ENCODE measurements around the gene SLC41A3. TPM values are rescaled to one million over a fixed set of nuclear protein-coding genes. Genes with fewer than 3 reads are reported as not detected.

The SLC41A3 gene
- total and polyA plus RNA-seq, 10 of the 15 experiments (the other 5 are each of a cell fraction or from before 2014, with no cell fraction given) = 8.3 to 29.5 (median 16.7) TPM

DNA sequence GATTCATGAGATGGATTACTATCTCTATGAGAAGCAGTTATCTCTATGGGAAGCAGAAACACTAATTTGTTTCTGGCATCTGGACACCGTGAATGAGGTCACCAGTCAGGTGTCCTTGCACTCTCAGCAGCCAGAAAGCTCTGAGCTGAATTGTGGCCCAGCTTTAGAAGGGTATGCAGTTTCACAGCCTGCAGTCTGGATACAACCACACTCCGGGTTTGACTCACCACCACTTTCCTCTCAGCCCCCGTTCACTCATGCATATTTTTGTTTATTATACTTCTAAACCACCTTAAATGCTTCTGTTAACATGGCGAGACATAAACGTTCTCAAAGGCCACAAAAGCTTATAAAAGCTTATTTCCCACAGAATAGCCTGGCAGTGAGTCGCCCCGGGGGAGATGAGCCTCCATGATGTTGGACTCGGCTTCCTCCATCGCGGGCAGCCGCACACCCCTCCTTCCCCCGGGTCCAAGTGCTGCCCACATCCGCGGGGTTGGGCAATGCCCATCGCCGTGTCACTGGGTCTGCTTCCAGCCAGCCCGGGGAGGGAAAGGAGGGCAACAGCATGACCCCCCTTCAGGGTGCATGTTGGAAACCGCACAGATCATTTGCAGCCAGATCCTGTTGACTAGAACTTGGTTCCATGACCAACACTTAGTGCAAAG lies 16.8 kb upstream of the SLC41A3 start (continued):
- TF ChIP-seq EED (IDR thresholded peaks at IDR 0.05; ENCODE audit: low read depth) = no peak
- peak; percentile 91 for TF ChIP-seq IRF4 (IDR thresholded peaks at IDR 0.05; ENCODE audit: low read depth, low read length)
- TF ChIP-seq HDGF (IDR thresholded peaks at IDR 0.05) = no peak
- TF ChIP-seq, protein P1, sequence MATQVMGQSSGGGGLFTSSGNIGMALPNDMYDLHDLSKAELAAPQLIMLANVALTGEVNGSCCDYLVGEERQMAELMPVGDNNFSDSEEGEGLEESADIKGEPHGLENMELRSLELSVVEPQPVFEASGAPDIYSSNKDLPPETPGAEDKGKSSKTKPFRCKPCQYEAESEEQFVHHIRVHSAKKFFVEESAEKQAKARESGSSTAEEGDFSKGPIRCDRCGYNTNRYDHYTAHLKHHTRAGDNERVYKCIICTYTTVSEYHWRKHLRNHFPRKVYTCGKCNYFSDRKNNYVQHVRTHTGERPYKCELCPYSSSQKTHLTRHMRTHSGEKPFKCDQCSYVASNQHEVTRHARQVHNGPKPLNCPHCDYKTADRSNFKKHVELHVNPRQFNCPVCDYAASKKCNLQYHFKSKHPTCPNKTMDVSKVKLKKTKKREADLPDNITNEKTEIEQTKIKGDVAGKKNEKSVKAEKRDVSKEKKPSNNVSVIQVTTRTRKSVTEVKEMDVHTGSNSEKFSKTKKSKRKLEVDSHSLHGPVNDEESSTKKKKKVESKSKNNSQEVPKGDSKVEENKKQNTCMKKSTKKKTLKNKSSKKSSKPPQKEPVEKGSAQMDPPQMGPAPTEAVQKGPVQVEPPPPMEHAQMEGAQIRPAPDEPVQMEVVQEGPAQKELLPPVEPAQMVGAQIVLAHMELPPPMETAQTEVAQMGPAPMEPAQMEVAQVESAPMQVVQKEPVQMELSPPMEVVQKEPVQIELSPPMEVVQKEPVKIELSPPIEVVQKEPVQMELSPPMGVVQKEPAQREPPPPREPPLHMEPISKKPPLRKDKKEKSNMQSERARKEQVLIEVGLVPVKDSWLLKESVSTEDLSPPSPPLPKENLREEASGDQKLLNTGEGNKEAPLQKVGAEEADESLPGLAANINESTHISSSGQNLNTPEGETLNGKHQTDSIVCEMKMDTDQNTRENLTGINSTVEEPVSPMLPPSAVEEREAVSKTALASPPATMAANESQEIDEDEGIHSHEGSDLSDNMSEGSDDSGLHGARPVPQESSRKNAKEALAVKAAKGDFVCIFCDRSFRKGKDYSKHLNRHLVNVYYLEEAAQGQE (IDR thresholded peaks at IDR 0.05; ENCODE audit: low read depth, low read length) = no peak
- TF ChIP-seq, protein P2, sequence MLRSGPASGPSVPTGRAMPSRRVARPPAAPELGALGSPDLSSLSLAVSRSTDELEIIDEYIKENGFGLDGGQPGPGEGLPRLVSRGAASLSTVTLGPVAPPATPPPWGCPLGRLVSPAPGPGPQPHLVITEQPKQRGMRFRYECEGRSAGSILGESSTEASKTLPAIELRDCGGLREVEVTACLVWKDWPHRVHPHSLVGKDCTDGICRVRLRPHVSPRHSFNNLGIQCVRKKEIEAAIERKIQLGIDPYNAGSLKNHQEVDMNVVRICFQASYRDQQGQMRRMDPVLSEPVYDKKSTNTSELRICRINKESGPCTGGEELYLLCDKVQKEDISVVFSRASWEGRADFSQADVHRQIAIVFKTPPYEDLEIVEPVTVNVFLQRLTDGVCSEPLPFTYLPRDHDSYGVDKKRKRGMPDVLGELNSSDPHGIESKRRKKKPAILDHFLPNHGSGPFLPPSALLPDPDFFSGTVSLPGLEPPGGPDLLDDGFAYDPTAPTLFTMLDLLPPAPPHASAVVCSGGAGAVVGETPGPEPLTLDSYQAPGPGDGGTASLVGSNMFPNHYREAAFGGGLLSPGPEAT (IDR thresholded peaks at IDR 0.05; ENCODE audit: low read depth) = no peak
- TF ChIP-seq SMARCA5 (IDR thresholded peaks at IDR 0.05) = no peak
- TF ChIP-seq, protein P3, sequence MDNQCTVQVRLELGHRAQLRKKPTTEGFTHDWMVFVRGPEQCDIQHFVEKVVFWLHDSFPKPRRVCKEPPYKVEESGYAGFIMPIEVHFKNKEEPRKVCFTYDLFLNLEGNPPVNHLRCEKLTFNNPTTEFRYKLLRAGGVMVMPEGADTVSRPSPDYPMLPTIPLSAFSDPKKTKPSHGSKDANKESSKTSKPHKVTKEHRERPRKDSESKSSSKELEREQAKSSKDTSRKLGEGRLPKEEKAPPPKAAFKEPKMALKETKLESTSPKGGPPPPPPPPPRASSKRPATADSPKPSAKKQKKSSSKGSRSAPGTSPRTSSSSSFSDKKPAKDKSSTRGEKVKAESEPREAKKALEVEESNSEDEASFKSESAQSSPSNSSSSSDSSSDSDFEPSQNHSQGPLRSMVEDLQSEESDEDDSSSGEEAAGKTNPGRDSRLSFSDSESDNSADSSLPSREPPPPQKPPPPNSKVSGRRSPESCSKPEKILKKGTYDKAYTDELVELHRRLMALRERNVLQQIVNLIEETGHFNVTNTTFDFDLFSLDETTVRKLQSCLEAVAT (IDR thresholded peaks at IDR 0.05) = no peak
- TF ChIP-seq SUZ12 (IDR thresholded peaks at IDR 0.05; ENCODE audit: unreplicated experiment) = no peak
- no peak for TF ChIP-seq STAT1 (conservative IDR thresholded peaks at IDR 0.05)
- no peak for TF ChIP-seq ETV6 (conservative IDR thresholded peaks at IDR 0.05 in 1 of 2, IDR thresholded peaks at IDR 0.05 in 1 of 2; ENCODE audit: borderline replicate concordance in 1 of 2, low read depth in 1 of 2)
- no peak for TF ChIP-seq BHLHE40 (IDR thresholded peaks at IDR 0.05; ENCODE audit: borderline replicate concordance in 1 of 2, low read depth in 2 of 2, low read length in 1 of 2)
- TF ChIP-seq HDAC2 (IDR thresholded peaks at IDR 0.05) = no peak
- TF ChIP-seq DPF2 (IDR thresholded peaks at IDR 0.05) = no peak
- TF ChIP-seq MYC (IDR thresholded peaks at IDR 0.05; ENCODE audit: insufficient read depth, insufficient read length, insufficient replicate concordance, low read length, severe bottlenecking) = no peak
- TF ChIP-seq TCF7 (IDR thresholded peaks at IDR 0.05; ENCODE audit: borderline replicate concordance) = no peak
- TF ChIP-seq TARDBP (IDR thresholded peaks at IDR 0.05; ENCODE audit: borderline replicate concordance) = no peak
- TF ChIP-seq YBX1 (IDR thresholded peaks at IDR 0.05) = no peak
- TF ChIP-seq SMAD1 (IDR thresholded peaks at IDR 0.05; ENCODE audit: low read depth, partially characterized antibody) = no peak
- no peak for TF ChIP-seq MTA3 (IDR thresholded peaks at IDR 0.05; ENCODE audit: borderline replicate concordance, low read length)
- TF ChIP-seq, protein P4, sequence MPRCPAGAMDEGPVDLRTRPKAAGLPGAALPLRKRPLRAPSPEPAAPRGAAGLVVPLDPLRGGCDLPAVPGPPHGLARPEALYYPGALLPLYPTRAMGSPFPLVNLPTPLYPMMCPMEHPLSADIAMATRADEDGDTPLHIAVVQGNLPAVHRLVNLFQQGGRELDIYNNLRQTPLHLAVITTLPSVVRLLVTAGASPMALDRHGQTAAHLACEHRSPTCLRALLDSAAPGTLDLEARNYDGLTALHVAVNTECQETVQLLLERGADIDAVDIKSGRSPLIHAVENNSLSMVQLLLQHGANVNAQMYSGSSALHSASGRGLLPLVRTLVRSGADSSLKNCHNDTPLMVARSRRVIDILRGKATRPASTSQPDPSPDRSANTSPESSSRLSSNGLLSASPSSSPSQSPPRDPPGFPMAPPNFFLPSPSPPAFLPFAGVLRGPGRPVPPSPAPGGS (IDR thresholded peaks at IDR 0.05; ENCODE audit: borderline replicate concordance, insufficient read depth, low read depth, low read length, poor library complexity, severe bottlenecking) = no peak
- TF ChIP-seq POLR2AphosphoS2 (IDR thresholded peaks at IDR 0.05; ENCODE audit: low read depth, low read length) = no peak
